Testis (tissue), 2 donors: ENCODE data around the gene SCGB3A2.

Source experiments
- POLR2A ChIP-seq: fragments of 450-650 bp; IDR thresholded peaks from one replicate; pipeline ENCODE4 v1.6.1; 2017; ENCODE audit warnings: antibody characterized with exemption, mild to moderate bottlenecking, moderate library complexity
- TF ChIP-seq, protein P1 (sequence below), 3 experiments: fragments of 450-650 bp in 2 of 3; fragments of 200-600 bp in 1 of 3; sonication (generic) in 1 of 3; IDR thresholded peaks; one replicate each; pipeline ENCODE4 v1.5.1; 2016 to 2019; ENCODE audit warnings: antibody characterized with exemption in 3 of 3, mild to moderate bottlenecking in 2 of 3, moderate library complexity in 1 of 3

DNA sequence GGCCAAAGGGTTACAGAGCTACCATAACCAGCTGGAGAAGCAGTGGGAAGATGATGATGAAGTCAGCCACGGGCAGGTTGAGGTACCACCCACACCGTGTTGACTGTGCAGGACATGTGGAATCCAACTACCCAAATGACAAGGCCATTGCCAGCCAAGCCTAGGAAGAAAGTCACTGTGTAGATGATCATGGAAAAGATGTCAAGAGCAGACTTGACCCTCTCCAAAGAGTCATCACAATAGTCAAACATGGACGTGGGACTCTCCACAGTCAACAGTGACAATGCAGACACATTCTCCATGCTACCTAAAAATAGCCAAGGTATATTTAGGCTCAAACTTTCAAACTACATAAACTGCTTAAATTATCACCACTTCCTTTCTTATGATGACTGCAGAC, 26.1 kb upstream of the SCGB3A2 start:
- TF ChIP-seq, protein P1, sequence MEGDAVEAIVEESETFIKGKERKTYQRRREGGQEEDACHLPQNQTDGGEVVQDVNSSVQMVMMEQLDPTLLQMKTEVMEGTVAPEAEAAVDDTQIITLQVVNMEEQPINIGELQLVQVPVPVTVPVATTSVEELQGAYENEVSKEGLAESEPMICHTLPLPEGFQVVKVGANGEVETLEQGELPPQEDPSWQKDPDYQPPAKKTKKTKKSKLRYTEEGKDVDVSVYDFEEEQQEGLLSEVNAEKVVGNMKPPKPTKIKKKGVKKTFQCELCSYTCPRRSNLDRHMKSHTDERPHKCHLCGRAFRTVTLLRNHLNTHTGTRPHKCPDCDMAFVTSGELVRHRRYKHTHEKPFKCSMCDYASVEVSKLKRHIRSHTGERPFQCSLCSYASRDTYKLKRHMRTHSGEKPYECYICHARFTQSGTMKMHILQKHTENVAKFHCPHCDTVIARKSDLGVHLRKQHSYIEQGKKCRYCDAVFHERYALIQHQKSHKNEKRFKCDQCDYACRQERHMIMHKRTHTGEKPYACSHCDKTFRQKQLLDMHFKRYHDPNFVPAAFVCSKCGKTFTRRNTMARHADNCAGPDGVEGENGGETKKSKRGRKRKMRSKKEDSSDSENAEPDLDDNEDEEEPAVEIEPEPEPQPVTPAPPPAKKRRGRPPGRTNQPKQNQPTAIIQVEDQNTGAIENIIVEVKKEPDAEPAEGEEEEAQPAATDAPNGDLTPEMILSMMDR (IDR thresholded peaks at IDR 0.05) = no peak
- TF ChIP-seq POLR2A = no peak
